Stimulated activated CD8-positive, alpha-beta memory T cell treated with anti-CD3 and anti-CD28 coated beads, Interleukin-15, amount 100 ng/mL, for 24 hours (primary cell): ENCODE results near the gene G6PC3.
"Not testable (repeated sequence)": the region's sequence is repeated elsewhere in the genome, so short reads cannot be mapped to it uniquely, and the experiment has no call there.

Experiments
- DNase-seq: peaks from one replicate; pipeline ENCODE4 v3.0.0-alpha.2; 2020; ENCODE audit warnings: low read depth

G6PC3 gene

GRCh38 chr17:44084131-44084538 is 13.6 kb downstream of the G6PC3 start:
- no peak for DNase-seq

- no peak for DNase-seq
Observed at GRCh38 chr17:44084921-44085320, 14.4 kb downstream of the G6PC3 start.

- no peak for DNase-seq
Observed at GRCh38 chr17:44085908-44086307, 15.4 kb downstream of the G6PC3 start.

- DNase-seq = no peak
Observed at GRCh38 chr17:44086364-44087311, 16.1 kb downstream of the G6PC3 start.

- DNase-seq = no peak
Observed at GRCh38 chr17:44087319-44087718, 16.8 kb downstream of the G6PC3 start.

- DNase-seq = no peak
Observed at GRCh38 chr17:44088254-44088653, 17.7 kb downstream of the G6PC3 start.

- no peak for DNase-seq
Observed at GRCh38 chr17:44091200-44091997, 20.9 kb downstream of the G6PC3 start.

GRCh38 chr17:44092051-44092450 is 21.5 kb downstream of the G6PC3 start:
- no peak for DNase-seq

- no peak for DNase-seq
Observed at GRCh38 chr17:44093231-44093900, 22.8 kb downstream of the G6PC3 start.

GRCh38 chr17:44094701-44095387 is 24.3 kb downstream of the G6PC3 start:
- DNase-seq = no peak

- no peak for DNase-seq
Observed at GRCh38 chr17:44095388-44095646, 24.8 kb downstream of the G6PC3 start.

- DNase-seq = no peak
Observed at GRCh38 chr17:44095647-44096496, 25.3 kb downstream of the G6PC3 start.

- no peak for DNase-seq
Observed at GRCh38 chr17:44097110-44097958, 26.8 kb downstream of the G6PC3 start.

GRCh38 chr17:44101858-44102257 is 31.3 kb downstream of the G6PC3 start:
- not testable (repeated sequence) for DNase-seq

- DNase-seq = no peak
Observed at GRCh38 chr17:44102849-44103622, 32.5 kb downstream of the G6PC3 start.

- DNase-seq = no peak
Observed at GRCh38 chr17:44105483-44105882, 34.9 kb downstream of the G6PC3 start.

GRCh38 chr17:44105941-44106340 is 35.4 kb downstream of the G6PC3 start:
- no peak for DNase-seq

- DNase-seq = no peak
Observed at GRCh38 chr17:44106801-44107200, 36.3 kb downstream of the G6PC3 start.
